Measurements from ENCODE around the gene ITPRID2.

The ITPRID2 gene

GRCh38 chr2:181971032-181971431 lies 79.5 kb downstream of the ITPRID2 start:
- no peak overlapping the region for H3K27ac ChIP-seq
- TF ChIP-seq, protein P1, sequence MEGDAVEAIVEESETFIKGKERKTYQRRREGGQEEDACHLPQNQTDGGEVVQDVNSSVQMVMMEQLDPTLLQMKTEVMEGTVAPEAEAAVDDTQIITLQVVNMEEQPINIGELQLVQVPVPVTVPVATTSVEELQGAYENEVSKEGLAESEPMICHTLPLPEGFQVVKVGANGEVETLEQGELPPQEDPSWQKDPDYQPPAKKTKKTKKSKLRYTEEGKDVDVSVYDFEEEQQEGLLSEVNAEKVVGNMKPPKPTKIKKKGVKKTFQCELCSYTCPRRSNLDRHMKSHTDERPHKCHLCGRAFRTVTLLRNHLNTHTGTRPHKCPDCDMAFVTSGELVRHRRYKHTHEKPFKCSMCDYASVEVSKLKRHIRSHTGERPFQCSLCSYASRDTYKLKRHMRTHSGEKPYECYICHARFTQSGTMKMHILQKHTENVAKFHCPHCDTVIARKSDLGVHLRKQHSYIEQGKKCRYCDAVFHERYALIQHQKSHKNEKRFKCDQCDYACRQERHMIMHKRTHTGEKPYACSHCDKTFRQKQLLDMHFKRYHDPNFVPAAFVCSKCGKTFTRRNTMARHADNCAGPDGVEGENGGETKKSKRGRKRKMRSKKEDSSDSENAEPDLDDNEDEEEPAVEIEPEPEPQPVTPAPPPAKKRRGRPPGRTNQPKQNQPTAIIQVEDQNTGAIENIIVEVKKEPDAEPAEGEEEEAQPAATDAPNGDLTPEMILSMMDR (conservative IDR thresholded peaks at IDR 0.05): no peak

DNA sequence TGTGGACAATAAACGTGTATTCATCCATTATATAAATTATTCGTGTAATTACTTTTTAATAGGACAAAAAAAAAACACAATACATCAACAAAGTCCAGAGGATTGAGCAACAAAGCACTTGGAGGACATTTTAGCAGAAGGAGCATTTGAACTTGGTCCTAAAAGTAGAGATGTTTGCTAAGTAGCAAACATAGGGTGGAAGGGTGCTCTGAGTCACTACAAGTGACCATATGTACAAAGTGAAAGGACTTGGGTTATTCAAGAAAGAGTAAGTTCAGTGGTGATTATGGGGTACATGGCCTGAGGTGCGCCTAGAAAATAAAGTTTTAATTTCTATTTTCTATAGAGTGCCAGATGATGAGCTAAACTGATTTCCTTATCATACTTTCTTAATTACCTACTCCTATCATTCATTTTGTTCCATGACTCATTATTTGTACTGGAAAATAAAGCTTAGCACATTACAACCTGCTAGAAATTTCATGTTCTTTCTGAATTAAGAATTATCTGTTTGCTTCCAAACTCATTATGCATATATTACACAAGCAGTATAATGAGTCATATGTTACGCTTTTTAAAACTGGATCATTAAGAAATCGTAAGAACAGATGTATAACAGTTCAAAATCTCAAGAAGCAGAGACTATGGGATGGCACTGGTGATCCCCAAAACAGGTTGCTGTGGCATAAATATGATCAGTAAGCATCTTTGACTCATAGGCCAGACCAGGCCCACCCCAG lies 81.1 kb downstream of the ITPRID2 start:
- H3K27ac ChIP-seq: no peak overlapping the region
- TF ChIP-seq, protein P1 (conservative IDR thresholded peaks at IDR 0.05): no peak

DNA sequence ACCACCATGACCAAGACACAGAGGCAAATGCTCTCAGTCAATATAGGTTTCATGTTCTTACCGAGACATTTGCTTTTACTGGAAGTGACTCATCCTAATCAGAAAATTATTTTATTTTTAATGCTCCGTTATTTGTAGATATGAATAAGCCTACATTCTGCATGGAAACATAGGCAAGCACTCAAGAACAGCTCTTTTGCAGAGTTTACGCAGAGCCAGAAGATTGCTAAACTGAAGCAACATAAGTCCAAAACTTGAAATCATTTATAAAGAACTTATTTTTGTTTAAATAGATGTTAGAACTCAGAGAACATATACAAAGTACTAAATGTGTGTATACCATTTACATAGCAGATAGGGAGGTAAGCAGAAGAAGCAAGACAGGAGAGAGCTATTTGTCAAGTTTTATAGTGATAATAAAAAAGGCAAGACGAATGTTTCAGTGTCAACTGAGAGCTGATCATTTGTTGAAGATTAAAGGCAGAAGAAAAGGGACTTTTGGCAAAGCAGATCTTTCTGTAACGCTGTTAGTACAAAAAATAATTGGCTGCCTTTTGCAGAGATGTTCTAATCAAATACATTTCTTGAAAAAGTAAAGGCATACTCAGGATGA lies 81.7 kb downstream of the ITPRID2 start:
- no peak overlapping the region for H3K27ac ChIP-seq
- TF ChIP-seq, protein P1 (conservative IDR thresholded peaks at IDR 0.05): no peak

GRCh38 chr2:181977661-181978350 lies 86.3 kb downstream of the ITPRID2 start:
- no peak overlapping the region for H3K27ac ChIP-seq
- TF ChIP-seq, protein P1 (conservative IDR thresholded peaks at IDR 0.05): no peak

DNA sequence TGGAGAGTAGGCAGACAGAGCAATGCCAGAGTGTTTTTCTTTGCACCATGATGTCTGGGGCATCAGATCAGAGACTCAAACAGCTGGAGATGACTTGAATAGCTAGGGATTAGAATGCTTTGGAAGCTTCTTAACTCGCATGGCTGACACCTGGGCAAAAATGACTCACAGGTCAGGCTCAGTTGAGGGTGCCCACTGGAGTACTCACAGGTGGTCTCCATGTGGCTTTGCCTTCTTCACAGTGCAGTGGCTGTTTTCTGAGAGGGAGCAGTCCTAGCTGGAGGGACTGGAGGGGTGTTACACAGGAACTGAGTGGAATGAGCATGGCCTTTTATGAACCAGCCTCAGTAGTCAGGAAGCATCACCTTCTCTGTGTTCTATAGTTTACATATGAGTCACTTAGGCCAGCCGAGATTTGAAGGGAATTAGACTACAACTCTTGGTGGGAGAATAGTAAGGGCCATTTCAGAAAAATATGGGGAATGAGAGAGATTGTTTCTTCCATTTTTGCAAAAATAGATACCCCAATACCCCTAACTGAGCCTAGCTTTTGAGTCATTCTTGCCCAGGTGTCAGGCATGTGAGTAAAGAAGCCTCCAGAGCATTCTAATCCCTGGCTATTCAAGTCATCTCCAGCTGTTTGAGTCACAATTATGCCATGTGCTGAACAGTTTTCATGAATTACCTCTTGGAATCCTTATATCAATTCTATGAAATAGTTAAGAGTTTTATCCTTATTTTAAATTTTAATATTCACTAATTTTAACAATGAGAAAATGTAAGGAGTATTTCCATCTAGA lies 87.0 kb downstream of the ITPRID2 start:
- TF ChIP-seq, protein P1 (conservative IDR thresholded peaks at IDR 0.05): no peak
- no peak overlapping the region for H3K27ac ChIP-seq
